ENCODE data around the gene NPLOC4. TPM values are rescaled to one million over a fixed set of nuclear protein-coding genes. Genes with fewer than 3 reads are reported as not detected.

NPLOC4 gene
- total and polyA plus RNA-seq, 8 donors, result 50.5 to 122 (median 56.5) TPM

- Histone ChIP-seq H3K27ac (peak within 1 kb of the TSS; percentile 73 to 87), H3K27me3 (no peaks in the 10 kb centered on the region), H3K36me3 (peaks cover 0 to 49% of the 10 kb centered on the region in 2 donors), H3K4me1 (peaks cover 14 to 34% of the 10 kb centered on the region in 2 donors), H3K4me3 (peak within 1 kb of the TSS; percentile 93 to 100), H3K9me3 (no peaks in the 10 kb centered on the region)
- TF ChIP-seq CTCF (IDR thresholded peaks at IDR 0.05), result peak in 1 of 2 donors; percentile 13
- DNase-seq (peak; percentile 97 to 100 (median 98)), ATAC-seq (peak; percentile 98)
- intact Hi-C loops (cut with DNase I), result no loop called here
These were observed 46.9 kb upstream of the NPLOC4 start, which contains the start of the genes ARL16 and HGS for GRCh38 chr17:81683584-81684441. ARL16 (minus strand) TSS chr17:81683797; CDS start chr17:81683753, 44 bp downstream. HGS (plus strand) TSS chr17:81684011; CDS start chr17:81684067, 56 bp downstream.

GRCh38 chr17:81683208-81683583, 46.3 kb upstream of the NPLOC4 start:
- TF ChIP-seq CTCF (IDR thresholded peaks at IDR 0.05), result no peak
- DNase-seq, result no peak
- H3K4me1 ChIP-seq, result peaks cover 14 to 34% of the 10 kb centered on the region in 2 donors
- H3K27ac ChIP-seq, result peak overlapping the region; percentile 73 to 87
- intact Hi-C loops (cut with DNase I), result no loop called here
- peaks cover 0 to 43% of the 10 kb centered on the region in 2 donors for H3K36me3 ChIP-seq
- H3K27me3 ChIP-seq, result no peaks in the 10 kb centered on the region
- peak overlapping the region; percentile 93 to 100 for H3K4me3 ChIP-seq
- no peaks in the 10 kb centered on the region for H3K9me3 ChIP-seq
- peak; percentile 24 for ATAC-seq

GRCh38 chr17:81682565-81683207, 45.8 kb upstream of the NPLOC4 start:
- Histone ChIP-seq H3K4me3 (peak overlapping the region; percentile 93 to 100), H3K4me1 (peaks cover 14 to 34% of the 10 kb centered on the region in 2 donors), H3K9me3 (no peaks in the 10 kb centered on the region), H3K27me3 (no peaks in the 10 kb centered on the region), H3K36me3 (peaks cover 0 to 38% of the 10 kb centered on the region in 2 donors), H3K27ac (peak overlapping the region in 1 of 2 donors; percentile 87)
- DNase-seq (no peak), ATAC-seq (no peak)
- no peak for TF ChIP-seq CTCF (IDR thresholded peaks at IDR 0.05)
- intact Hi-C loops (cut with DNase I), result no loop called here

GRCh38 chr17:81681672-81682071, 44.8 kb upstream of the NPLOC4 start:
- ATAC-seq, result no peak
- no peak for DNase-seq
- intact Hi-C loops (cut with DNase I), result no loop called here
- Histone ChIP-seq H3K4me1 (peaks cover 14 to 34% of the 10 kb centered on the region in 2 donors), H3K9me3 (no peaks in the 10 kb centered on the region), H3K27me3 (no peaks in the 10 kb centered on the region), H3K27ac (no peak overlapping the region), H3K36me3 (peaks cover 0 to 28% of the 10 kb centered on the region in 2 donors), H3K4me3 (no peak overlapping the region)
- no peak for TF ChIP-seq CTCF (IDR thresholded peaks at IDR 0.05)

GRCh38 chr17:81680150-81680549, 43.2 kb upstream of the NPLOC4 start:
- Histone ChIP-seq H3K27me3 (no peaks in the 10 kb centered on the region), H3K27ac (no peak overlapping the region), H3K4me3 (no peak overlapping the region), H3K36me3 (peaks cover 0 to 17% of the 10 kb centered on the region in 2 donors), H3K4me1 (peaks cover 10 to 31% of the 10 kb centered on the region in 2 donors), H3K9me3 (no peaks in the 10 kb centered on the region)
- ATAC-seq (no peak), DNase-seq (no peak)
- intact Hi-C loops (cut with DNase I), result no loop called here
- TF ChIP-seq CTCF (IDR thresholded peaks at IDR 0.05), result no peak
